Measurements from ENCODE around the gene SLC22A15. TPM values are rescaled to one million over a fixed set of nuclear protein-coding genes. Genes with fewer than 3 reads are reported as not detected.
A peak's percentile ranks its signal among the peaks of the same experiment; 100 is the strongest.

The SLC22A15 gene
- total and polyA plus RNA-seq, 2 experiments from 2014 or later: 2.7 to 3.8 TPM

DNA sequence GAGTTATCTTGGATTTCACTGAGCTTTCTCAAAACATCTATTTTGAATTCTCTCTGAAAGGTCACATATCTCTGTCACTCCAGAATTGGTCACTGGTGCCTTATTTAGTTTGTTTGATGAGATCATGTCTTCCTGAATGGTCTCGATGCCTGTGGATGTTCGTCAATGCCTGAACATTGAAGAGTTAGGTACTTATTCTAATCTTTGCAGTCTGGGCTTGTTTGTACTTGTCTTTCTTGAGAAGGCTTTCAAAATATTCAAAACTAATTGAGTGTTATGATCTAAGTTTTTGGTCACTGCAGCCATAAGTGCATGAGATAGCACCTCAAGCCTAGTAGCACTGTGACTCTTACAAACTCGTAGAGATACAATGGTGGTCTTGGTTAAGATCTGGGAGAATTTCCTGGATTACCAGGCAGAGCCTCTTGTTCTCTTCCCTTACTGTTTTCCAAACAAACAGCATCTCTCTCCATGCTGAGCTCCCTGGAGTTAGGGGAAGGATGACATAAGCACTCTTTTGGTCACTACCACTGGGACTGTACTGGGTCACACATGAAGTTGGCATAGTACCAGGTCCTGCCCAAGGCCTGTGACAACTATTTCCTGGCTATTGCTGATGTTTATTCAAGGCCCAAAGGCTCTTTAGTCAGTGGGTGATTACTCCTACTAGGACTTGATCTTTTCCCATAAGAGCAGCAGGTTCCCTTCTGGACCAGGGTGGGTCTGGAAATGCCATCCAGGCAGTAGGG, 25.6 kb downstream of the SLC22A15 start (continued):
- TF ChIP-seq, protein P1, sequence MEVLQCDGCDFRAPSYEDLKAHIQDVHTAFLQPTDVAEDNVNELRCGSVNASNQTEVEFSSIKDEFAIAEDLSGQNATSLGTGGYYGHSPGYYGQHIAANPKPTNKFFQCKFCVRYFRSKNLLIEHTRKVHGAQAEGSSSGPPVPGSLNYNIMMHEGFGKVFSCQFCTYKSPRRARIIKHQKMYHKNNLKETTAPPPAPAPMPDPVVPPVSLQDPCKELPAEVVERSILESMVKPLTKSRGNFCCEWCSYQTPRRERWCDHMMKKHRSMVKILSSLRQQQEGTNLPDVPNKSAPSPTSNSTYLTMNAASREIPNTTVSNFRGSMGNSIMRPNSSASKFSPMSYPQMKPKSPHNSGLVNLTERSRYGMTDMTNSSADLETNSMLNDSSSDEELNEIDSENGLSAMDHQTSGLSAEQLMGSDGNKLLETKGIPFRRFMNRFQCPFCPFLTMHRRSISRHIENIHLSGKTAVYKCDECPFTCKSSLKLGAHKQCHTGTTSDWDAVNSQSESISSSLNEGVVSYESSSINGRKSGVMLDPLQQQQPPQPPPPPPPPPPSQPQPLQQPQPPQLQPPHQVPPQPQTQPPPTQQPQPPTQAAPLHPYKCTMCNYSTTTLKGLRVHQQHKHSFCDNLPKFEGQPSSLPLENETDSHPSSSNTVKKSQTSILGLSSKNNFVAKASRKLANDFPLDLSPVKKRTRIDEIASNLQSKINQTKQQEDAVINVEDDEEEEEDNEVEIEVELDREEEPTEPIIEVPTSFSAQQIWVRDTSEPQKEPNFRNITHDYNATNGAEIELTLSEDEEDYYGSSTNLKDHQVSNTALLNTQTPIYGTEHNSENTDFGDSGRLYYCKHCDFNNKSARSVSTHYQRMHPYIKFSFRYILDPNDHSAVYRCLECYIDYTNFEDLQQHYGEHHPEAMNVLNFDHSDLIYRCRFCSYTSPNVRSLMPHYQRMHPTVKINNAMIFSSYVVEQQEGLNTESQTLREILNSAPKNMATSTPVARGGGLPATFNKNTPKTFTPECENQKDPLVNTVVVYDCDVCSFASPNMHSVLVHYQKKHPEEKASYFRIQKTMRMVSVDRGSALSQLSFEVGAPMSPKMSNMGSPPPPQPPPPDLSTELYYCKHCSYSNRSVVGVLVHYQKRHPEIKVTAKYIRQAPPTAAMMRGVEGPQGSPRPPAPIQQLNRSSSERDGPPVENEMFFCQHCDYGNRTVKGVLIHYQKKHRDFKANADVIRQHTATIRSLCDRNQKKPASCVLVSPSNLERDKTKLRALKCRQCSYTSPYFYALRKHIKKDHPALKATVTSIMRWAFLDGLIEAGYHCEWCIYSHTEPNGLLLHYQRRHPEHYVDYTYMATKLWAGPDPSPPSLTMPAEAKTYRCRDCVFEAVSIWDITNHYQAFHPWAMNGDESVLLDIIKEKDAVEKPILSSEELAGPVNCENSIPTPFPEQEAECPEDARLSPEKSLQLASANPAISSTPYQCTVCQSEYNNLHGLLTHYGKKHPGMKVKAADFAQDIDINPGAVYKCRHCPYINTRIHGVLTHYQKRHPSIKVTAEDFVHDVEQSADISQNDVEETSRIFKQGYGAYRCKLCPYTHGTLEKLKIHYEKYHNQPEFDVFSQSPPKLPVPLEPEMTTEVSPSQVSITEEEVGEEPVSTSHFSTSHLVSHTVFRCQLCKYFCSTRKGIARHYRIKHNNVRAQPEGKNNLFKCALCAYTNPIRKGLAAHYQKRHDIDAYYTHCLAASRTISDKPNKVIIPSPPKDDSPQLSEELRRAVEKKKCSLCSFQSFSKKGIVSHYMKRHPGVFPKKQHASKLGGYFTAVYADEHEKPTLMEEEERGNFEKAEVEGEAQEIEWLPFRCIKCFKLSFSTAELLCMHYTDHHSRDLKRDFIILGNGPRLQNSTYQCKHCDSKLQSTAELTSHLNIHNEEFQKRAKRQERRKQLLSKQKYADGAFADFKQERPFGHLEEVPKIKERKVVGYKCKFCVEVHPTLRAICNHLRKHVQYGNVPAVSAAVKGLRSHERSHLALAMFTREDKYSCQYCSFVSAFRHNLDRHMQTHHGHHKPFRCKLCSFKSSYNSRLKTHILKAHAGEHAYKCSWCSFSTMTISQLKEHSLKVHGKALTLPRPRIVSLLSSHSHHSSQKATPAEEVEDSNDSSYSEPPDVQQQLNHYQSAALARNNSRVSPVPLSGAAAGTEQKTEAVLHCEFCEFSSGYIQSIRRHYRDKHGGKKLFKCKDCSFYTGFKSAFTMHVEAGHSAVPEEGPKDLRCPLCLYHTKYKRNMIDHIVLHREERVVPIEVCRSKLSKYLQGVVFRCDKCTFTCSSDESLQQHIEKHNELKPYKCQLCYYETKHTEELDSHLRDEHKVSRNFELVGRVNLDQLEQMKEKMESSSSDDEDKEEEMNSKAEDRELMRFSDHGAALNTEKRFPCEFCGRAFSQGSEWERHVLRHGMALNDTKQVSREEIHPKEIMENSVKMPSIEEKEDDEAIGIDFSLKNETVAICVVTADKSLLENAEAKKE (CRISPR knock-in tag; IDR thresholded peaks at IDR 0.05): no peak
- TF ChIP-seq STAT1 (IDR thresholded peaks at IDR 0.05; ENCODE audit: unreplicated experiment): no peak

GRCh38 chr1:116002781-116003420, 26.6 kb downstream of the SLC22A15 start:
- no peak overlapping the region for H2AFZ ChIP-seq
- no peaks in the 10 kb centered on the region; the same call in 1 of the 2 replicates for H3K79me2 ChIP-seq (replicated peaks; ENCODE audit: insufficient read depth)
- H4K20me1 ChIP-seq (replicated peaks; ENCODE audit: insufficient read depth): no peaks in the 10 kb centered on the region
- DNase-seq (ENCODE audit: low spot score): peak; percentile 17
- H3K9me2 ChIP-seq (ENCODE audit: insufficient read depth): peaks cover 17% of the 10 kb centered on the region; the same call in 1 of the 2 replicates
- H3K27me3 Mint-ChIP-seq (ENCODE audit: insufficient read depth, low read depth, poor library complexity): peaks cover 2% of the 10 kb centered on the region
- peaks cover 15% of the 10 kb centered on the region for H3K4me1 Mint-ChIP-seq
- no peak overlapping the region for H3K27ac Mint-ChIP-seq
- H3K9me3 Mint-ChIP-seq: peaks cover 14% of the 10 kb centered on the region
- H3K27ac ChIP-seq (ENCODE audit: low read depth): no peak overlapping the region
- H3K4me3 ChIP-seq: no peak overlapping the region
- no peaks in the 10 kb centered on the region; the same call in 1 of the 2 replicates for H3K36me3 ChIP-seq (ENCODE audit: insufficient read depth)
- ATAC-seq: peak; percentile 64
- H3K4me3 Mint-ChIP-seq: no peak overlapping the region
- no peaks in the 10 kb centered on the region for H3F3A ChIP-seq (replicated peaks; ENCODE audit: low read depth)
- H3K36me3 Mint-ChIP-seq (ENCODE audit: low read depth): peaks cover 28% of the 10 kb centered on the region
- H3K4me1 ChIP-seq (ENCODE audit: insufficient read depth): peaks cover 5% of the 10 kb centered on the region
- H3K4me2 ChIP-seq: peak overlapping the region; percentile 62
- H3K27me3 ChIP-seq (ENCODE audit: insufficient read depth): no peaks in the 10 kb centered on the region
- TF ChIP-seq ETS1 (IDR thresholded peaks at IDR 0.05) (no peak), STAT1 (IDR thresholded peaks at IDR 0.05; ENCODE audit: unreplicated experiment) (no peak), CREB1 (CRISPR knock-in tag; IDR thresholded peaks at IDR 0.05; ENCODE audit: low read depth) (no peak), EZH2phosphoT487 (IDR thresholded peaks at IDR 0.05; ENCODE audit: unreplicated experiment) (no peak), NANOG (IDR thresholded peaks at IDR 0.05; ENCODE audit: borderline replicate concordance) (no peak)
- TF ChIP-seq, protein P1 (CRISPR knock-in tag; IDR thresholded peaks at IDR 0.05): no peak

Measured in GM23338 (cell line).